Measurements from ENCODE around the gene TTC6. TPM values are rescaled to one million over a fixed set of nuclear protein-coding genes. Genes with fewer than 3 reads are reported as not detected.

Gene TTC6
- polyA plus RNA-seq, 3 donors = not detected

GRCh38 chr14:37579274-37579673 is 16.2 kb upstream of the TTC6 start:
- no peak overlapping the region for H3K4me3 ChIP-seq (replicated peaks in 1 of 3; ENCODE audit: low read depth in 2 of 3, low read length in 3 of 3)
- H2AFZ ChIP-seq (ENCODE audit: insufficient read depth, low read depth, low read length, poor library complexity, severe bottlenecking) = no peak overlapping the region
- no peaks in the 10 kb centered on the region for H3K4me1 ChIP-seq (ENCODE audit: control insufficient read depth in 1 of 2, insufficient read depth in 2 of 2, low read length in 2 of 2)
- no peaks in the 10 kb centered on the region for H3K4me1 Mint-ChIP-seq
- intact Hi-C loops (cut with micrococcal nuclease) = no loop called here
- H3K9me3 ChIP-seq (replicated peaks in 1 of 2; ENCODE audit: control insufficient read depth in 1 of 2, insufficient read depth in 1 of 2, low read length in 2 of 2) = peaks cover 2 to 11% of the 10 kb centered on the region in 2 donors
- H3K9me3 Mint-ChIP-seq = peaks cover 2 to 9% (median 6%) of the 10 kb centered on the region in 7 donors
- no peak overlapping the region for H3K27ac Mint-ChIP-seq
- WGBS (ENCODE audit: insufficient coverage) = 51% methylated on average over 8 of the region's 9 CpGs
- H3K4me3 Mint-ChIP-seq = no peak overlapping the region
- no peak overlapping the region for H3K4me2 ChIP-seq (replicated peaks; ENCODE audit: extremely low read depth, low read length, poor library complexity, severe bottlenecking)
- H3K36me3 Mint-ChIP-seq = no peaks in the 10 kb centered on the region
- H3K27ac ChIP-seq (ENCODE audit: low read depth in 1 of 2, low read length in 2 of 2) = no peak overlapping the region
- H4K20me1 ChIP-seq (ENCODE audit: insufficient read depth, low read length) = no peaks in the 10 kb centered on the region
- H3K27me3 ChIP-seq (ENCODE audit: control insufficient read depth in 2 of 2, insufficient read depth in 2 of 2, low read length in 2 of 2) = peaks cover 28 to 54% of the 10 kb centered on the region in 2 donors
- H3K9ac ChIP-seq (ENCODE audit: insufficient read depth, low read length, poor library complexity, severe bottlenecking) = no peak overlapping the region
- no peaks in the 10 kb centered on the region for H3K79me2 ChIP-seq (ENCODE audit: insufficient read depth, low read length)
- TF ChIP-seq CTCF (IDR thresholded peaks at IDR 0.05) = no peak
- peaks cover 26 to 38% (median 27%) of the 10 kb centered on the region in 3 donors for H3K27me3 Mint-ChIP-seq (ENCODE audit: low read depth in 3 of 3)
- no peak for DNase-seq
- H3K36me3 ChIP-seq (replicated peaks in 1 of 2; ENCODE audit: control insufficient read depth in 1 of 2, insufficient read depth in 2 of 2, low read length in 2 of 2) = no peaks in the 10 kb centered on the region

- Mint-ChIP-seq H3K36me3 (no peaks in the 10 kb centered on the region), H3K27me3 (ENCODE audit: low read depth in 3 of 3) (peaks cover 33 to 44% (median 35%) of the 10 kb centered on the region in 3 donors), H3K9me3 (peaks cover 2 to 17% (median 8%) of the 10 kb centered on the region in 7 donors), H3K4me1 (no peaks in the 10 kb centered on the region), H3K4me3 (no peak overlapping the region), H3K27ac (no peak overlapping the region)
- no peaks in the 10 kb centered on the region for H3K4me1 ChIP-seq (ENCODE audit: control insufficient read depth in 1 of 2, insufficient read depth in 2 of 2, low read length in 2 of 2)
- H3K36me3 ChIP-seq (replicated peaks in 1 of 2; ENCODE audit: control insufficient read depth in 1 of 2, insufficient read depth in 2 of 2, low read length in 2 of 2) = no peaks in the 10 kb centered on the region
- H4K20me1 ChIP-seq (ENCODE audit: insufficient read depth, low read length) = no peaks in the 10 kb centered on the region
- DNase-seq = no peak
- H3K9ac ChIP-seq (ENCODE audit: insufficient read depth, low read length, poor library complexity, severe bottlenecking) = no peak overlapping the region
- WGBS (ENCODE audit: insufficient coverage) = 67% methylated on average over 1 of the region's 2 CpGs
- H3K27ac ChIP-seq (ENCODE audit: low read depth in 1 of 2, low read length in 2 of 2) = no peak overlapping the region
- H3K4me3 ChIP-seq (replicated peaks in 1 of 3; ENCODE audit: low read depth in 2 of 3, low read length in 3 of 3) = no peak overlapping the region
- intact Hi-C loops (cut with micrococcal nuclease) = no loop called here
- TF ChIP-seq CTCF (IDR thresholded peaks at IDR 0.05) = no peak
- H2AFZ ChIP-seq (ENCODE audit: insufficient read depth, low read depth, low read length, poor library complexity, severe bottlenecking) = no peak overlapping the region
- H3K9me3 ChIP-seq (replicated peaks in 1 of 2; ENCODE audit: control insufficient read depth in 1 of 2, insufficient read depth in 1 of 2, low read length in 2 of 2) = peaks cover 6 to 20% of the 10 kb centered on the region in 2 donors
- H3K4me2 ChIP-seq (replicated peaks; ENCODE audit: extremely low read depth, low read length, poor library complexity, severe bottlenecking) = no peak overlapping the region
- no peaks in the 10 kb centered on the region for H3K79me2 ChIP-seq (ENCODE audit: insufficient read depth, low read length)
- peaks cover 30 to 60% of the 10 kb centered on the region in 2 donors for H3K27me3 ChIP-seq (ENCODE audit: control insufficient read depth in 2 of 2, insufficient read depth in 2 of 2, low read length in 2 of 2)
Measured at GRCh38 chr14:37580146-37580545, 15.3 kb upstream of the TTC6 start.

All from CD14-positive monocyte (primary cell).